ENCODE measurements around the gene IGFL1.

- TF ChIP-seq POLR2AphosphoS5 (IDR thresholded peaks at IDR 0.05; ENCODE audit: low read depth, low read length) (no peak), REST (IDR thresholded peaks at IDR 0.05; ENCODE audit: insufficient read depth in 1 of 2, low read depth in 2 of 2, low read length in 2 of 2) (no peak), SIN3A (IDR thresholded peaks at IDR 0.05; ENCODE audit: borderline replicate concordance, insufficient read depth, low read length) (no peak), TAF1 (IDR thresholded peaks at IDR 0.05; ENCODE audit: borderline replicate concordance, insufficient read depth, low read length) (no peak)
Observed at GRCh38 chr19:46182476-46182875, 47.1 kb upstream of the IGFL1 start.

Data from PFSK-1 (cell line).